T-helper 1 cell treated with Interleukin-12 subunit alpha and Interleukin-12 subunit beta and Interleukin-4 antibody, amounts not matched to agents 30 ng/mL and 1 ng/mL, for 36 hours (primary cell): Measurements from ENCODE around the gene LRRC74B. TPM values are rescaled to one million over a fixed set of nuclear protein-coding genes. Genes with fewer than 3 reads are reported as not detected.

ENCODE experiments used
- intact Hi-C: fragments of 100-400 bp; cut with micrococcal nuclease; formaldehyde crosslinking; loops from one replicate; pipeline ENCODE4 v1.15.1; 2024
- total RNA-seq: library from RNA; stranded (reverse); gene quantifications from 2 replicates; pipeline ENCODE4 v1.2.3, GENCODE V29; 2022

LRRC74B gene
- total RNA-seq, 1 donor from 2014 or later, result not detected

- intact Hi-C loops, result no loop called here
These were observed 54.6 kb downstream of the LRRC74B start for GRCh38 chr22:21100149-21101032.

GRCh38 chr22:21101877-21102638 lies 56.3 kb downstream of the LRRC74B start:
- intact Hi-C loops, result no loop called here

- intact Hi-C loops, result no loop called here
These were observed 57.0 kb downstream of the LRRC74B start for GRCh38 chr22:21102659-21103267.

GRCh38 chr22:21103633-21104032 lies 57.9 kb downstream of the LRRC74B start:
- intact Hi-C loops, result no loop called here

GRCh38 chr22:21104126-21104691 lies 58.5 kb downstream of the LRRC74B start:
- intact Hi-C loops, result no loop called here

GRCh38 chr22:21105294-21105693 lies 59.5 kb downstream of the LRRC74B start:
- intact Hi-C loops, result no loop called here

- intact Hi-C loops, result no loop called here
These were observed 60.3 kb downstream of the LRRC74B start for GRCh38 chr22:21106000-21106399.

GRCh38 chr22:21108379-21109115 lies 62.8 kb downstream of the LRRC74B start:
- intact Hi-C loops, result no loop called here

Other genes starting within 250 kb of the LRRC74B start
- gene PI4KA, start 187.1 kb upstream of the LRRC74B start, total RNA-seq, result 117 and 119 TPM in 2 replicates
- gene SNAP29, start 186.9 kb upstream of the LRRC74B start, total RNA-seq, result 32.8 and 34.2 TPM in 2 replicates
- gene CRKL, start 128.5 kb upstream of the LRRC74B start, total RNA-seq, result 70.4 and 72.6 TPM in 2 replicates
- gene AIFM3, start 78.7 kb upstream of the LRRC74B start, total RNA-seq, result 0.51 TPM in 1 of 2 replicates, not detected in the other
- gene LZTR1, start 63.6 kb upstream of the LRRC74B start, total RNA-seq, result 83.5 and 89.6 TPM in 2 replicates
- gene THAP7, start 43.8 kb upstream of the LRRC74B start, total RNA-seq, result 25.4 and 28.1 TPM in 2 replicates
- gene P2RX6, start 30.8 kb upstream of the LRRC74B start, total RNA-seq, result 0.12 and 0.44 TPM in 2 replicates
- not detected in 2 replicates for gene SLC7A4, start 13.4 kb upstream of the LRRC74B start, total RNA-seq